ENCODE measurements around the gene RACGAP1. TPM values are rescaled to one million over a fixed set of nuclear protein-coding genes. Genes with fewer than 3 reads are reported as not detected.

The RACGAP1 gene
- total RNA-seq, 1 donor from 2014 or later: 42.1 TPM

DNA sequence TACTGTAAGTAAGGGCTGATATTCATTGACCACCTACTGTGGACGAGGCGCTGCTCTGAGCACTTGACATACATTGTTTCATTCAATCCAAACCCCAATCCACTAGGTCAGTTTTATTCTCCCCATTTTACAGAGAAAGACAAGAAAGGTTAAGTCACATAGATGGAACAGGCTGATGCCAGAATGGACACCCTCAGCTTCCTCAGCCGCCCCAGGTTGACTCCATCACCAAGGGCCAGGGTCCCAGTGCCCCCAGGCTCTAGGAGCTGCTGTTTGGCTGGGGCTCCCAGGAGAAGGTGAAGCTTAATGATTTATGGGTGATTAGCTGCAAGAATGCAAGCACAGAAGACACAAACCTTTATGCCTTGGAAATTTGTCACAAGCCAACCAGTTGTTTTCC is 75.4 kb downstream of the RACGAP1 start:
- Mint-ChIP-seq H3K36me3 (ENCODE audit: insufficient read depth) (no peaks in the 10 kb centered on the region), H3K27ac (no peak overlapping the region), H3K4me1 (ENCODE audit: low read depth) (peaks cover 23% of the 10 kb centered on the region), H3K4me3 (ENCODE audit: low read depth) (no peak overlapping the region), H3K27me3 (peaks cover 29% of the 10 kb centered on the region), H3K9me3 (ENCODE audit: low read depth) (no peaks in the 10 kb centered on the region)
- TF ChIP-seq, protein P1, sequence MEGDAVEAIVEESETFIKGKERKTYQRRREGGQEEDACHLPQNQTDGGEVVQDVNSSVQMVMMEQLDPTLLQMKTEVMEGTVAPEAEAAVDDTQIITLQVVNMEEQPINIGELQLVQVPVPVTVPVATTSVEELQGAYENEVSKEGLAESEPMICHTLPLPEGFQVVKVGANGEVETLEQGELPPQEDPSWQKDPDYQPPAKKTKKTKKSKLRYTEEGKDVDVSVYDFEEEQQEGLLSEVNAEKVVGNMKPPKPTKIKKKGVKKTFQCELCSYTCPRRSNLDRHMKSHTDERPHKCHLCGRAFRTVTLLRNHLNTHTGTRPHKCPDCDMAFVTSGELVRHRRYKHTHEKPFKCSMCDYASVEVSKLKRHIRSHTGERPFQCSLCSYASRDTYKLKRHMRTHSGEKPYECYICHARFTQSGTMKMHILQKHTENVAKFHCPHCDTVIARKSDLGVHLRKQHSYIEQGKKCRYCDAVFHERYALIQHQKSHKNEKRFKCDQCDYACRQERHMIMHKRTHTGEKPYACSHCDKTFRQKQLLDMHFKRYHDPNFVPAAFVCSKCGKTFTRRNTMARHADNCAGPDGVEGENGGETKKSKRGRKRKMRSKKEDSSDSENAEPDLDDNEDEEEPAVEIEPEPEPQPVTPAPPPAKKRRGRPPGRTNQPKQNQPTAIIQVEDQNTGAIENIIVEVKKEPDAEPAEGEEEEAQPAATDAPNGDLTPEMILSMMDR (IDR thresholded peaks at IDR 0.05; ENCODE audit: unreplicated experiment): no peak
- DNase-seq (ENCODE audit: low spot score, unreplicated experiment): no peak

DNA sequence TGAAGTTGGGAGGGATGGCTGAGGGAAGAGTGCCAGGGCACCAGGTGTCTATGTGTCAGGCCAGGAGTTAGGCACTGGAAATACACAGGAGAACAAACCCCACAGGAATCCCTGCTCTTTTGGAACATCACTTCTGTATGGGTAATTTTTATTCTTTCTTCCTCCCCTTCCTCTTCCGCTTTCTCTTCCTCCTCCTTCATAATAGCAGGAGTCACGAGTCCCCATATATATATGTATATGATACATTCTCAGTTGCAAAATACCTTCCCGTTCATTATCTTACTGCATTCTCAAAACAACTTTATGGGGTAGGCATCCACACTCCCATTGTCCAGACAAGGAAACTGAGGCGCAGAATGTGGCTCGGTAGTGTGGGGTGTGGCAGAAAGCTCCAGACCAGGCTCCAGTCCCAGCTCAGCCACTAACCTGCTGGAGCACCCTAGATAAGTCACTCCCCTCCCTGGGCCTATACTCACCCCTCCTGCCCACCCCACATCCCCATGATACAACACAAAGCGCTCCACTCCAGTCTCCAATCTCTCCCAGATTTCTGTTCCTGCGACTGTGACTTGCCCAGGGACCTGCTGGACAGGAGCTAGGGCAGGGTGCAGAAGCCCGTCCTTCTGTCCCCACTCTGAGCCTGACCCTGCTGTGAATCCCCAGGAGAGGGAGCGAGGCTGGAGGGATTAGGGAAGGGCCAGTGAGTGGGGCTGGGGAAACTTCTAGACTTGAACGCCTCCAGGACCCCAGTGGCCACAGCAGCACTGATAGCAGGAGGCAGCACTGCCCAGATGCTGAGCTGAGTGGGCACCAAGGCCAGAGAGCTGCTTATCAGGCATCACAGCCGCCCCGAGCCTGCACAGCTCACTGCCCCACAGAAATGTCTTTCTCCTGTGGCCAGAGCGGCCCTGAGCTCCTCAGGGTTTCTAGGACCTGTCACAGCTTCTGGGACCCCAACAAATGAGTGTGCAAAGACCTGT is 76.1 kb downstream of the RACGAP1 start:
- no peak for DNase-seq (ENCODE audit: low spot score, unreplicated experiment)
- H3K4me1 Mint-ChIP-seq (ENCODE audit: low read depth): peaks cover 25% of the 10 kb centered on the region
- no peak overlapping the region for H3K4me3 Mint-ChIP-seq (ENCODE audit: low read depth)
- no peaks in the 10 kb centered on the region for H3K9me3 Mint-ChIP-seq (ENCODE audit: low read depth)
- TF ChIP-seq, protein P1 (IDR thresholded peaks at IDR 0.05; ENCODE audit: unreplicated experiment): no peak
- peaks cover 28% of the 10 kb centered on the region for H3K27me3 Mint-ChIP-seq
- no peaks in the 10 kb centered on the region for H3K36me3 Mint-ChIP-seq (ENCODE audit: insufficient read depth)
- no peak overlapping the region for H3K27ac Mint-ChIP-seq

DNA sequence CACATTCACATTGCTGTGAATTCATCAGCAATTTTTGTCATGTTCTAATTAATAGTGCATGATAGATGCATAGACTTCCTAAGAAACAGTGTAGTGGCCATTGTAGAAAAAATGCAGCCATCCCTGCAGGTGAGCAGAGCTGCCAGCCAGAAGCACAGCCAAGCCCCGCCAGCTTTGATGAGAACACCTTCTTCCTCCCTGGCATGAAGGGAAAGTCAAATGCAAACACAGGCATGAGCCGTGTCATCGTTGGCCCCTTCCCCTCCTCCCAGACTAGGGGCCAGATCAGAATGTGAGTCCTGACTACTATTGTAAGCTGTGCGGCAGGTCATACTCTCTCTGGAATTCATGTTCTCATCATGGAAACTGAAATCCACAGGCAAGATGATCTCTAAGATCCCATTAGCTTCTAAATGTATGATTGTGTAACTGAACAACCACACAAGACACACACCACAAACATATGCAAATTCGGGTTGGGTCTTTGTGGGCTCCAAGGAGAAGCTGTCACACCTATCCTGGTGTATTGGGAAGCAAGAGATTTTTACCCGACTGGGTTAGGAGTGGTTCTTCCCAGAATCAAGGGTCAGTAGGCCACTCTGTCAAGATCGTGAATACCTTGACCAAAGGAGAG is 77.6 kb downstream of the RACGAP1 start:
- Mint-ChIP-seq H3K4me3 (ENCODE audit: low read depth) (no peak overlapping the region), H3K9me3 (ENCODE audit: low read depth) (no peaks in the 10 kb centered on the region), H3K36me3 (ENCODE audit: insufficient read depth) (no peaks in the 10 kb centered on the region), H3K27me3 (peaks cover 31% of the 10 kb centered on the region), H3K27ac (no peak overlapping the region), H3K4me1 (ENCODE audit: low read depth) (peaks cover 29% of the 10 kb centered on the region)
- TF ChIP-seq, protein P1 (IDR thresholded peaks at IDR 0.05; ENCODE audit: unreplicated experiment): no peak
- no peak for DNase-seq (ENCODE audit: low spot score, unreplicated experiment)

DNA sequence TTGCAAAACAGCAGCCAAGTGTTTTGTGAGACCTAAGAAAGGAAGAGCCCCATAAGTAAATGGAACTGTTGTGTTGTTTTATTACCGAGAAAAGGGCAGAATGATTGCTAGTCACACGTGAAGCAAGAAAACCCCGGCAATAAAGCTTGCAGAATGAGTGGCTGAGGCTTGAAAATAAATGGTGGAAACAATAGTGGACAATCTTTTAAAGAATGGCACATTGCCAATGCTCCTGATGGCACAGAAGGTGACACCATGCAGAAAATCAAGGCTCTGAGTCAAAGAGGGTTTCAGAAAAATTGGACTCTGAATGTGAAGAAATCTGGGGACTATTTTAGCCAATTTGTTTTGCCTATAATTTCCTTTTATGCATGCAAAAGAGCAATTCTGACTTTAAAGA is 78.8 kb downstream of the RACGAP1 start:
- H3K4me3 Mint-ChIP-seq (ENCODE audit: low read depth): no peak overlapping the region

DNA sequence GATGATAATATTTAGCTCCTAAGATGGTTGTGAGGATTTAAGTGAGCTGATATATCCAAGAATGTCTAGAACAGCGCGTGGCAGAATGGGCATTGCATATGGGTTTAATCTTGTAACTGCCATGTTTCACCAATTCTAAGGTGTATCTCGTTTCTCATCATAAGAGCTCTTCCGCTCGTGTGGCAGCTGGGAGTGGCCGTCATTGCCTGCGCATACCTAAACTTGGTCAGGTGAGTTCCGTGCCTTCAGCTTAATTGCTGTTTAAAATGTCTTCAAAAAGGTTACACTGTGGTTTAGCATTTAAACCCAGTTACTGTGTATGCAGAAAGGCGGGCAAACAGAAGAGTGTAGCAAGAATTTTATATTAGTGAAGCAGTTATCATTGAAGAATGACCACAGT is 79.2 kb downstream of the RACGAP1 start:
- TF ChIP-seq, protein P1 (IDR thresholded peaks at IDR 0.05; ENCODE audit: unreplicated experiment): no peak
- Mint-ChIP-seq H3K9me3 (ENCODE audit: low read depth) (no peaks in the 10 kb centered on the region), H3K4me3 (ENCODE audit: low read depth) (no peak overlapping the region), H3K27ac (no peak overlapping the region), H3K36me3 (ENCODE audit: insufficient read depth) (no peaks in the 10 kb centered on the region), H3K27me3 (peaks cover 39% of the 10 kb centered on the region), H3K4me1 (ENCODE audit: low read depth) (peaks cover 29% of the 10 kb centered on the region)
- DNase-seq (ENCODE audit: low spot score, unreplicated experiment): no peak

More for the DNA sequence above, 78.8 kb downstream of the RACGAP1 start:
- no peaks in the 10 kb centered on the region for H3K36me3 Mint-ChIP-seq (ENCODE audit: insufficient read depth)
- DNase-seq (ENCODE audit: low spot score, unreplicated experiment): no peak
- no peak overlapping the region for H3K27ac Mint-ChIP-seq
- H3K27me3 Mint-ChIP-seq: peaks cover 37% of the 10 kb centered on the region
- H3K4me1 Mint-ChIP-seq (ENCODE audit: low read depth): peaks cover 29% of the 10 kb centered on the region
- no peaks in the 10 kb centered on the region for H3K9me3 Mint-ChIP-seq (ENCODE audit: low read depth)
- TF ChIP-seq, protein P1 (IDR thresholded peaks at IDR 0.05; ENCODE audit: unreplicated experiment): no peak

Data from progenitor cell of endocrine pancreas (in vitro differentiated cells).